K562 (cell line): ENCODE data around the gene NABP2. TPM values are rescaled to one million over a fixed set of nuclear protein-coding genes. Genes with fewer than 3 reads are reported as not detected.

Experiments
- ATF7 ChIP-seq: fragments of 450-650 bp; IDR thresholded peaks from 2 replicates; pipeline ENCODE4 v1.7.1; 2014; ENCODE audit warnings: mild to moderate bottlenecking, moderate library complexity
- BACH1 ChIP-seq: fragments of 200-800 bp; sonication (Bioruptor generic); IDR thresholded peaks from 2 replicates; pipeline ENCODE4 v1.6.1; 2016; ENCODE audit warnings: missing genetic modification characterization, missing compliant biosample characterization
- BRF1 ChIP-seq: IDR thresholded peaks from 3 replicates; pipeline ENCODE4 v1.6.1; 2011; ENCODE audit warnings: borderline replicate concordance, mild to moderate bottlenecking; ENCODE audit not compliant: insufficient read length; ENCODE audit errors: extremely low read depth
- CSDE1 ChIP-seq, 2 experiments: fragments of 450-650 bp; IDR thresholded peaks; 2 replicates each; pipeline ENCODE4 v1.6.1; 2016; ENCODE audit warnings: mild to moderate bottlenecking in 1 of 2
- CTBP1 ChIP-seq: fragments of 450-650 bp; IDR thresholded peaks from 2 replicates; pipeline ENCODE4 v1.6.1; 2016; ENCODE audit warnings: borderline replicate concordance
- EP300 ChIP-seq: IDR thresholded peaks from 2 replicates; pipeline ENCODE4 v1.6.1; 2012; ENCODE audit warnings: low read length, improper control_type of control experiment
- FIP1L1 ChIP-seq: fragments of 200-400 bp; formaldehyde crosslinking; IDR thresholded peaks from 2 replicates; pipeline ENCODE4 v1.6.1; 2018; ENCODE audit warnings: mild to moderate bottlenecking, low read depth, low read length; ENCODE audit not compliant: poor library complexity, severe bottlenecking
- GABPB1 ChIP-seq: sonication (generic); formaldehyde crosslinking; IDR thresholded peaks from 2 replicates; pipeline ENCODE4 v1.8.0; 2022; ENCODE audit warnings: mild to moderate bottlenecking, missing genetic modification reagents
- MYC ChIP-seq, 2 experiments: fragments of 250-450 bp in 1 of 2; sonication (Bioruptor Pico) in 1 of 2; IDR thresholded peaks; 2 replicates each; pipeline versions ENCODE4 v1.5.1 to v1.6.1; 2012 to 2021; ENCODE audit warnings: low read depth in 2 of 2, borderline replicate concordance in 1 of 2, improper control_type of control experiment in 1 of 2, low read length in 1 of 2, mild to moderate bottlenecking in 1 of 2, moderate library complexity in 1 of 2
- NCOA6 ChIP-seq: fragments of 450-650 bp; IDR thresholded peaks from 2 replicates; pipeline ENCODE4 v1.6.1; 2017; ENCODE audit warnings: mild to moderate bottlenecking
- PCBP1 ChIP-seq: fragments of 200-400 bp; formaldehyde crosslinking; IDR thresholded peaks from 2 replicates; pipeline ENCODE4 v1.6.1; 2018; ENCODE audit warnings: mild to moderate bottlenecking, low read depth, low read length; ENCODE audit not compliant: poor library complexity, severe bottlenecking
- PHF21A ChIP-seq: fragments of 450-650 bp; IDR thresholded peaks from 2 replicates; pipeline ENCODE4 v1.6.1; 2017; ENCODE audit warnings: low read depth, borderline replicate concordance
- POLR3G ChIP-seq: IDR thresholded peaks from 2 replicates; pipeline ENCODE4 v1.6.1; 2011; ENCODE audit not compliant: insufficient read length, insufficient replicate concordance; ENCODE audit errors: extremely low read depth
- SETDB1 ChIP-seq: IDR thresholded peaks from one replicate; pipeline ENCODE4 v1.6.1; 2012; ENCODE audit warnings: low read length, control low read depth, inconsistent platforms
- SREBF2 ChIP-seq: sonication (generic); formaldehyde crosslinking; IDR thresholded peaks from 2 replicates; pipeline ENCODE4 v1.4.0; 2020; ENCODE audit warnings: mild to moderate bottlenecking, missing genetic modification reagents
- TAF15 ChIP-seq: fragments of 200-400 bp; formaldehyde crosslinking; IDR thresholded peaks from 2 replicates; pipeline ENCODE4 v1.6.1; 2017; ENCODE audit warnings: mild to moderate bottlenecking, low read depth, low read length, moderate library complexity
- TAF9B ChIP-seq: fragments of 450-650 bp; IDR thresholded peaks from 2 replicates; pipeline ENCODE4 v1.6.1; 2018; ENCODE audit warnings: mild to moderate bottlenecking; ENCODE audit not compliant: partially characterized antibody
- THRAP3 ChIP-seq: fragments of 450-650 bp; IDR thresholded peaks from 2 replicates; pipeline ENCODE4 v1.6.1; 2016; ENCODE audit warnings: mild to moderate bottlenecking, inconsistent platforms, borderline replicate concordance
- XRCC3 ChIP-seq: fragments of 450-650 bp; IDR thresholded peaks from 2 replicates; pipeline ENCODE4 v1.6.1; 2017; ENCODE audit warnings: mild to moderate bottlenecking, moderate library complexity
- ZBTB11 ChIP-seq, 3 experiments: fragments of 200-800 bp in 1 of 3; fragments of 250-450 bp in 1 of 3; fragments of 450-650 bp in 1 of 3; sonication (Bioruptor Pico) in 1 of 3; sonication (Bioruptor generic) in 1 of 3; formaldehyde crosslinking in 1 of 3; IDR thresholded peaks; 2 replicates each; pipeline versions ENCODE4 v1.6.1 to v1.8.0; 2016 to 2022; ENCODE audit warnings: mild to moderate bottlenecking in 2 of 3, missing genetic modification characterization in 2 of 3, missing compliant biosample characterization in 1 of 3, moderate library complexity in 1 of 3
- ZNF232 ChIP-seq: sonication (generic); formaldehyde crosslinking; IDR thresholded peaks from 2 replicates; pipeline ENCODE4 v1.8.0; 2022; ENCODE audit warnings: mild to moderate bottlenecking, missing genetic modification reagents
- ZNF316 ChIP-seq: fragments of 450-650 bp; IDR thresholded peaks from 2 replicates; pipeline ENCODE4 v1.6.1; 2016
- ZNF384 ChIP-seq: IDR thresholded peaks from 2 replicates; pipeline ENCODE4 v1.6.1; 2012; ENCODE audit warnings: low read depth, low read length, improper control_type of control experiment
- ZNF57 ChIP-seq: fragments of 450-650 bp; formaldehyde crosslinking; IDR thresholded peaks from 2 replicates; pipeline ENCODE4 v1.4.0; 2020; ENCODE audit warnings: mild to moderate bottlenecking, moderate library complexity
- ZNF586 ChIP-seq: fragments of 450-650 bp; formaldehyde crosslinking; conservative IDR thresholded peaks from 2 replicates; pipeline ENCODE4 v1.4.0; 2020; ENCODE audit warnings: mild to moderate bottlenecking, moderate library complexity
- polyA plus RNA-seq, 8 experiments: library from polyadenylated mRNA; depleted of rRNA in 4 of 8; stranded (reverse) in 5 of 8; unstranded in 3 of 8; fragments of >200 nt; fragmentation: Nextera tagmentation in 2 of 8; fragmentation: Illumina TruSeq in 1 of 8; extraction: Ambion mirVana in 2 of 8; extraction: Trizol in 1 of 8; gene quantifications; 2 replicates each; pipeline versions ENCODE4 v1.2.1 to v1.2.3, GENCODE V29; 2011 to 2014; ENCODE audit warnings: inconsistent platforms in 1 of 8, missing spikeins in 1 of 8
- total RNA-seq, 7 experiments: library from RNA; depleted of rRNA in 6 of 7; stranded (reverse); fragments of >200 nt in 6 of 7; fragmentation: Illumina TruSeq in 2 of 7; extraction: Trizol in 2 of 7; gene quantifications; 2 replicates each; pipeline versions ENCODE4 v1.2.1 to v1.2.3, GENCODE V29; 2011 to 2021; ENCODE audit warnings: low replicate concordance in 1 of 7

Gene NABP2
- total and polyA plus RNA-seq, 9 of the 15 experiments (the other 6 are each of a cell fraction or from before 2014, with no cell fraction given), result 11.3 to 60.6 (median 43.5) TPM

- TF ChIP-seq PCBP1 (peak; percentile 56), BACH1 (tag) (no peak; the same call in 1 of the 2 replicates), CTBP1 (no peak), TAF15 (no peak), ZNF384 (no peak), ATF7 (peak; percentile 28; the same call in 1 of the 2 replicates), ZNF232 (CRISPR knock-in tag) (0 out of 2 replicates have a peak, but pooled peaks have one; percentile 57), EP300 (no peak), TAF9B (no peak), MYC (IDR thresholded peaks at IDR 0.05; ENCODE audit: low read depth, low read length) (peak; percentile 70), MYC (CRISPR knock-in tag; IDR thresholded peaks at IDR 0.05; ENCODE audit: borderline replicate concordance, low read depth) (no peak; the same call in 1 of the 2 replicates), GABPB1 (CRISPR knock-in tag) (peak; percentile 92), FIP1L1 (no peak), ZNF586 (CRISPR knock-in tag) (no peak), SETDB1 (no peak), XRCC3 (no peak), THRAP3 (no peak), POLR3G (no peak), SREBF2 (CRISPR knock-in tag) (no peak), CSDE1 (IDR thresholded peaks at IDR 0.05) (no peak), ZNF57 (no peak), NCOA6 (no peak), ZNF316 (no peak), ZBTB11 (CRISPR knock-in tag; IDR thresholded peaks at IDR 0.05) (no peak), PHF21A (no peak), BRF1 (no peak)
Measured at GRCh38 chr12:56221757-56222530, 2.2 kb upstream of the NABP2 start, which contains the start of gene RNF41 (continued).
